ENCODE data around the gene SLC39A8.

The SLC39A8 gene

GRCh38 chr4:102316585-102316984, 28.7 kb downstream of the SLC39A8 start:
- Histone ChIP-seq H3K4me1 (ENCODE audit: low read length) (no peaks in the 10 kb centered on the region), H3K4me2 (ENCODE audit: low read length) (no peak overlapping the region), H3K9ac (ENCODE audit: low read length) (no peak overlapping the region), H3K36me3 (replicated peaks; ENCODE audit: low read depth, low read length) (no peaks in the 10 kb centered on the region), H3K79me2 (ENCODE audit: low read length) (no peaks in the 10 kb centered on the region), H3K4me3 (ENCODE audit: low read length) (no peak overlapping the region), H3K27me3 (ENCODE audit: low read depth, low read length) (no peaks in the 10 kb centered on the region), H3K9me3 (ENCODE audit: insufficient read depth, low read length) (no peaks in the 10 kb centered on the region), H2AFZ (ENCODE audit: low read depth, low read length) (no peak overlapping the region), H4K20me1 (ENCODE audit: insufficient read depth, low read length) (0 out of 2 replicates have a peak, but pooled peaks cover 4% of the 10 kb centered on the region), H3K27ac (ENCODE audit: low read length) (no peak overlapping the region)
- TF ChIP-seq EZH2phosphoT487 (IDR thresholded peaks at IDR 0.05; ENCODE audit: low read depth), result no peak
- TF ChIP-seq, protein P1, sequence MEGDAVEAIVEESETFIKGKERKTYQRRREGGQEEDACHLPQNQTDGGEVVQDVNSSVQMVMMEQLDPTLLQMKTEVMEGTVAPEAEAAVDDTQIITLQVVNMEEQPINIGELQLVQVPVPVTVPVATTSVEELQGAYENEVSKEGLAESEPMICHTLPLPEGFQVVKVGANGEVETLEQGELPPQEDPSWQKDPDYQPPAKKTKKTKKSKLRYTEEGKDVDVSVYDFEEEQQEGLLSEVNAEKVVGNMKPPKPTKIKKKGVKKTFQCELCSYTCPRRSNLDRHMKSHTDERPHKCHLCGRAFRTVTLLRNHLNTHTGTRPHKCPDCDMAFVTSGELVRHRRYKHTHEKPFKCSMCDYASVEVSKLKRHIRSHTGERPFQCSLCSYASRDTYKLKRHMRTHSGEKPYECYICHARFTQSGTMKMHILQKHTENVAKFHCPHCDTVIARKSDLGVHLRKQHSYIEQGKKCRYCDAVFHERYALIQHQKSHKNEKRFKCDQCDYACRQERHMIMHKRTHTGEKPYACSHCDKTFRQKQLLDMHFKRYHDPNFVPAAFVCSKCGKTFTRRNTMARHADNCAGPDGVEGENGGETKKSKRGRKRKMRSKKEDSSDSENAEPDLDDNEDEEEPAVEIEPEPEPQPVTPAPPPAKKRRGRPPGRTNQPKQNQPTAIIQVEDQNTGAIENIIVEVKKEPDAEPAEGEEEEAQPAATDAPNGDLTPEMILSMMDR (IDR thresholded peaks at IDR 0.05; ENCODE audit: low read depth, low read length), result no peak

DNA sequence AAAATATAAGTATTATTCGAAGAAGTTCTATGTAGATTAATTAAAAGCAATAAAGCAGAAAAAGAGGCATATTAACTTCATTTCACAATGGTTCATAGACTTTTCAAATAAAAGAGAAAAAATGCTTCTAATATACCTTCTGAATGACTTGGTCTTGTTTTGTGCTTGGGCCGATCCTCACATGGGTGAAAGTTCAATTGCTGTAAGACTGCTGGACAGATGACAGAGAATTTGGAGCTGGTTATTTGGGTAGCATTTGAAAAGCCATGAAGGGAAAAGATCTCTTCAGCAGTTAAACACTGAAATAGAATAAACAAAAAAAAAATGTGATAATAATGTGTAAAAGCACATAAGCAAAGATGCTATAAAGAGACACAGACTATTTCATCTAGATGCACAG, 29.8 kb downstream of the SLC39A8 start:
- Histone ChIP-seq H3K36me3 (replicated peaks; ENCODE audit: low read depth, low read length) (no peaks in the 10 kb centered on the region), H3K79me2 (ENCODE audit: low read length) (no peaks in the 10 kb centered on the region), H2AFZ (ENCODE audit: low read depth, low read length) (no peak overlapping the region), H3K9me3 (ENCODE audit: insufficient read depth, low read length) (no peaks in the 10 kb centered on the region), H4K20me1 (ENCODE audit: insufficient read depth, low read length) (0 out of 2 replicates have a peak, but pooled peaks cover 4% of the 10 kb centered on the region), H3K4me3 (ENCODE audit: low read length) (no peak overlapping the region), H3K4me2 (ENCODE audit: low read length) (no peak overlapping the region), H3K27ac (ENCODE audit: low read length) (no peak overlapping the region), H3K9ac (ENCODE audit: low read length) (no peak overlapping the region), H3K27me3 (ENCODE audit: low read depth, low read length) (no peaks in the 10 kb centered on the region), H3K4me1 (ENCODE audit: low read length) (no peaks in the 10 kb centered on the region)
- TF ChIP-seq, protein P1 (IDR thresholded peaks at IDR 0.05; ENCODE audit: low read depth, low read length), result no peak
- no peak for TF ChIP-seq EZH2phosphoT487 (IDR thresholded peaks at IDR 0.05; ENCODE audit: low read depth)

GRCh38 chr4:102312417-102312816, 32.9 kb downstream of the SLC39A8 start:
- H3K27me3 ChIP-seq (ENCODE audit: low read depth, low read length), result no peaks in the 10 kb centered on the region
- no peaks in the 10 kb centered on the region for H4K20me1 ChIP-seq (ENCODE audit: insufficient read depth, low read length)
- no peaks in the 10 kb centered on the region for H3K36me3 ChIP-seq (replicated peaks; ENCODE audit: low read depth, low read length)
- H3K4me1 ChIP-seq (ENCODE audit: low read length), result no peaks in the 10 kb centered on the region
- H3K79me2 ChIP-seq (ENCODE audit: low read length), result no peaks in the 10 kb centered on the region
- no peaks in the 10 kb centered on the region for H3K9me3 ChIP-seq (ENCODE audit: insufficient read depth, low read length)
- no peak overlapping the region for H3K9ac ChIP-seq (ENCODE audit: low read length)
- H3K27ac ChIP-seq (ENCODE audit: low read length), result no peak overlapping the region
- no peak overlapping the region for H2AFZ ChIP-seq (ENCODE audit: low read depth, low read length)
- H3K4me3 ChIP-seq (ENCODE audit: low read length), result no peak overlapping the region
- TF ChIP-seq EZH2phosphoT487 (IDR thresholded peaks at IDR 0.05; ENCODE audit: low read depth), result no peak
- TF ChIP-seq, protein P1 (IDR thresholded peaks at IDR 0.05; ENCODE audit: low read depth, low read length), result no peak
- no peak overlapping the region for H3K4me2 ChIP-seq (ENCODE audit: low read length)

DNA sequence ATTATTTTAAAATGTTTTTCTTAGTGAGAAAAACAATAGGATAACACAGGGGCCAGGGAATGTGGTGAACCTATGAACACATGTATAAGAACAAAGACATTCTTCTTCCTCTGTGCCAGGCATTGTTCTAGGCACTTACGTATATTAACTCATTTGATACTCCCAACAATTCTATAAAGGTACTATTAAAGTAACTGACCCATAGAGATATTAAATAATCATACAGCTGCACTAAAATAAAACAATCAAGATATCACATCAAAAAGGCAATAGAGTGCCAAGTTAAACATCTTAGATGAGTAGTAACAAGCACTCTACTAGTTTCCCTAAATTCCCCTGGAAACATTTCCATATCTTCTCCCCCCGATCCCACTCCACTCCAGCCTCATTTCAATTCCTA, 33.4 kb downstream of the SLC39A8 start:
- no peak overlapping the region for H3K27ac ChIP-seq (ENCODE audit: low read length)
- no peak overlapping the region for H3K9ac ChIP-seq (ENCODE audit: low read length)
- no peaks in the 10 kb centered on the region for H3K27me3 ChIP-seq (ENCODE audit: low read depth, low read length)
- H4K20me1 ChIP-seq (ENCODE audit: insufficient read depth, low read length), result no peaks in the 10 kb centered on the region
- no peaks in the 10 kb centered on the region for H3K79me2 ChIP-seq (ENCODE audit: low read length)
- no peaks in the 10 kb centered on the region for H3K9me3 ChIP-seq (ENCODE audit: insufficient read depth, low read length)
- no peak overlapping the region for H3K4me3 ChIP-seq (ENCODE audit: low read length)
- no peak overlapping the region for H2AFZ ChIP-seq (ENCODE audit: low read depth, low read length)
- TF ChIP-seq, protein P1 (IDR thresholded peaks at IDR 0.05; ENCODE audit: low read depth, low read length), result no peak
- TF ChIP-seq EZH2phosphoT487 (IDR thresholded peaks at IDR 0.05; ENCODE audit: low read depth), result no peak
- H3K4me2 ChIP-seq (ENCODE audit: low read length), result no peak overlapping the region
- H3K36me3 ChIP-seq (replicated peaks; ENCODE audit: low read depth, low read length), result no peaks in the 10 kb centered on the region
- no peaks in the 10 kb centered on the region for H3K4me1 ChIP-seq (ENCODE audit: low read length)

Measured in OCI-LY3 (cell line).